GM12891 (cell line): ENCODE data around the gene SLC9A8.

ENCODE experiments used
- DNase-seq: peaks from one replicate; pipeline ENCODE4 v3.0.0; 2011; ENCODE audit warnings: low spot score; ENCODE audit not compliant: insufficient read length
- FAIRE-seq: peaks from 2 replicates; lab custom pipeline; 2011; peaks lifted over from hg19 to GRCh38; lab: Jason Lieb, UNC
- PAX5 ChIP-seq: IDR thresholded peaks from 2 replicates; pipeline ENCODE4 v1.6.1; 2011; ENCODE audit warnings: low read length, moderate library complexity, mild to moderate bottlenecking; ENCODE audit not compliant: insufficient read depth, severe bottlenecking
- POLR2A ChIP-seq: IDR thresholded peaks from 2 replicates; pipeline ENCODE4 v1.6.1; 2011; ENCODE audit warnings: low read depth, low read length, control low read depth
- POLR2AphosphoS5 ChIP-seq: IDR thresholded peaks from 2 replicates; pipeline ENCODE4 v1.6.1; 2011; ENCODE audit warnings: low read depth, low read length, control low read depth
- POU2F2 ChIP-seq: IDR thresholded peaks from 2 replicates; pipeline ENCODE4 v1.6.1; 2011; ENCODE audit warnings: low read depth, mild to moderate bottlenecking, control low read depth, low read length, moderate library complexity
- SPI1 ChIP-seq: IDR thresholded peaks from 2 replicates; pipeline ENCODE4 v1.6.1; 2011; ENCODE audit warnings: low read depth, low read length, control low read depth
- TAF1 ChIP-seq: IDR thresholded peaks from 2 replicates; pipeline ENCODE4 v1.6.1; 2011; ENCODE audit warnings: low read depth, low read length, control low read depth

SLC9A8 gene

DNA sequence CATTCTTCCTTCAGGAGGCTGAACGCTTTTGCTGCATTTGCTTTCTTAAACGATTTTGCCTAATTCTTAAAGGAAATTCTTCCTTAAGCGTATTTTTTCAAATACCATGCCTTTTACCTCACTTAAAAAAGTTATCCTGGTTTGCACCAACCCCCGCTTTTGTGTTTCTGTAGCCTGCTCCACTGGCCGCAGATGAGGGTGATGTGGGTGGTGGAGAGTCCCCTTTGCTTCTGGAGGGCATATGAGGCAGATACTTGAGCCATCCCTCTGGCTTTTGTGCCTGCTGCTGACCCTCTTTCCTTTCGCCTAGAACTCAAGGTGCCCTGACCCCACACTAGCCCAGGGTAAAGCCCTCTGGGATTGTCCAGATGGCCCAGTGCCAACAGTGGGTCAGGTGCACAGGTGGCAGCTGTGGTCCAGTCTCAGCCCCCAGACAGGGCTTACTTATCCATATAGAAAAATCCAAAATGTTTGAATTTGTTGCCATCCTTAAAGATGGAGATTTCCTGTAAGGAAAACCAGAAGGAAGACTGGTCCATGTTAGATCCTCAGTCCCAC lies 58.8 kb downstream of the SLC9A8 start:
- TF ChIP-seq POU2F2 (no peak), SPI1 (no peak), POLR2AphosphoS5 (no peak), POLR2A (no peak), PAX5 (no peak)
- DNase-seq = no peak
- no peak for FAIRE-seq

DNA sequence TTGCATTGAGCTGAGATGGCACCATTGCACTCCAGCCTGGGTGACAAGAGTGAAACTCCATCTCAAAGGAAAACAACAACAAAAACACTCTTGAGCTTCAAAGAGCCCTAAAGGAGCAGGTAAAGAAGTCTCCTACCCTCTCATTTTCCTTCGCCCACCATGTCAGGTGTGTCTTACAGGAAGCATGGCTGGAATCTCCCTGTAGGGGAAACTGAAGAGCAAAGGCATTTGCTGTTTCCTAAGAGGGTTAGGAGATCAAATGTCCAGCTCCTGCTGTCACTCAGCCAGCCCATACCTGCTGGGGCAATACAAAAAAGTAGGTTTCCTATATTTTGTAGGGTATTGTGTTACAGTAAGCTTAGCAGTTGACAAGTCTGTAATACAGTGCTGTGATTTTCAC lies 59.4 kb downstream of the SLC9A8 start:
- DNase-seq (no peak), FAIRE-seq (no peak)
- no peak for TF ChIP-seq SPI1
- no peak for TF ChIP-seq POU2F2
- TF ChIP-seq PAX5 = no peak
- no peak for TF ChIP-seq TAF1
- TF ChIP-seq POLR2A = no peak
- TF ChIP-seq POLR2AphosphoS5 = no peak

DNA sequence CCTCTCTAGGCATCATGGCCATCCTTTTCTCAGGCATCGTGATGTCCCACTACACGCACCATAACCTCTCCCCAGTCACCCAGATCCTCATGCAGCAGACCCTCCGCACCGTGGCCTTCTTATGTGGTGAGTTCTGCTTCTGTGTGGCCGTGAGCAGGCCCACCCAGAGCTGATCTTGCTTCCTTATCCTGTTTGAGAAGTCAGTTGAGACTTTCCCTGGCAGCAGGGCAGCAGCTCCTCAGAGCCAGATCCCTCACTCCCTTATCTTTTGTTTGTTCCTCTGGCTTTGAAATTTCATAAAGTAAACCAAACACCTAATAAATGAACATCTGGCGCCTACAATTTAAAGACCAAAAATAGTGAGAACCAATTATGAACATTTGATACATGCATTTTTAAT lies 62.1 kb downstream of the SLC9A8 start:
- DNase-seq (no peak), FAIRE-seq (no peak)
- TF ChIP-seq POLR2AphosphoS5 (no peak), POU2F2 (no peak), TAF1 (no peak), SPI1 (no peak), POLR2A (no peak), PAX5 (no peak)

DNA sequence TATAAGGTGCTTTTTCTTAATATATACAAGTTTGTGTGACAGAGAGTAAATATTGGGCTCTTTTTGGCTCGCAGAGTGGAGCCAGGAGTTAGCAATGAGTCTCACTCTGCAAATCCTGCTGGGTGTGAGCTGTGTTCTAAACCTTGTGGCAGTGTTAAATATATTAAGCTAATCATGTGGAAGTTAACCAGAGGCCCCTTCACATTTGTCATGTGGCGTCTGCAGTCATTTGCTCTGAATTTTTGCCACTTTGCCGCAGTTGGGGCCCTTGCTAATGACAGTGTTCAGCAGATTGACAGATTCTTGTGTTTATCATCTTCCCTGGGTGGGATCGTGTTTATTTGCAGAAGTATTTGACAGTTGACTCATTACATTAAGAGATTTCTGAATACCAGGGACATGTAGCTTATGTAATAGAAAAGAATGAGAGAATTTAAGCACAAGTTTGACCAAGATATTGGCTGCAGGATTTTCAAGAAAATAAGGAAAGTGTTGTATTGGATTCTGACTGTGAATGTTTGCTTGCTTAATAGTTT lies 64.8 kb downstream of the SLC9A8 start:
- FAIRE-seq = no peak
- TF ChIP-seq POU2F2 (no peak), POLR2AphosphoS5 (no peak), PAX5 (no peak), SPI1 (no peak), POLR2A (no peak), TAF1 (no peak)
- DNase-seq = no peak

DNA sequence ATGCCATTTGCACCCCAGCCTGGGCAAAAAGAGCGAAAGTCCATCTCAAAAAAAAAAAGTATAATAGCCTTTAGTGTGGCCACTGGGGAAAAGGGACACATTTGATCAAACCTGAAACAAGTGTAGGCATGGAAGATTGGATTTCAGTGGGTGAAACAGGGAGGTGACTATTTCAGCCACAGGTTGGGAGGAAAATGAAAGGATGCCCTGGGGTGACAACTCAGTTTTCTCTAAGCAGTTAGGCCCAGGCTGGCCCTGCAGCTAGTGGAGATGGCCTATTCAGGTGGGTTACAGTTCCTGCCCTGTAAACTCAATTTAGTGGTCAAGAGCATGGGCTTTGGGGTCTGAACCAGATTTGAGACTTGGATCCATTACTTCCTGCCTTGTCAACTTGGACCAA lies 66.3 kb downstream of the SLC9A8 start:
- DNase-seq (no peak), FAIRE-seq (no peak)
- TF ChIP-seq TAF1 (no peak), POLR2AphosphoS5 (no peak), POLR2A (no peak), SPI1 (no peak), POU2F2 (no peak), PAX5 (no peak)

DNA sequence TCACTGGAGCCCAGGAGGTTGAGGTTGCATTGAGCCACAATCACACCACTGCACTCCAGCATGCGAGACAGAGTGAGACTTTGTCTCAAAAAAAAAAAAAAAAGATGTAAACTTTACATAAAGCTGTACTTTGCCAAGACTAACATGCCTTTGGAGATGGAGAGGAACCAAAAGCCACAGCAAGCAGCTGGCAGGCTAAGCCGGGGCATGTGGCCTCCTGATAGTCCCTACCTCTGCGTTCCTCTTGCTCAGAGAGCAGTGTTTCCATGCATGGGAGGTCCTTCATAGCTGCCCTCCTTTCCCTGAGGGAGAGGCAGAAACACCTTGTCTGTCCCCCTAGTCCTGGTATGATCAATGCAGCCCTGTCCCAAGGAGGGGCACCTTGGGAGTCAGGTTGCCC lies 67.5 kb downstream of the SLC9A8 start:
- TF ChIP-seq POLR2A (no peak), PAX5 (no peak), POLR2AphosphoS5 (no peak), SPI1 (no peak), TAF1 (no peak), POU2F2 (no peak)
- DNase-seq (no peak), FAIRE-seq (no peak)

DNA sequence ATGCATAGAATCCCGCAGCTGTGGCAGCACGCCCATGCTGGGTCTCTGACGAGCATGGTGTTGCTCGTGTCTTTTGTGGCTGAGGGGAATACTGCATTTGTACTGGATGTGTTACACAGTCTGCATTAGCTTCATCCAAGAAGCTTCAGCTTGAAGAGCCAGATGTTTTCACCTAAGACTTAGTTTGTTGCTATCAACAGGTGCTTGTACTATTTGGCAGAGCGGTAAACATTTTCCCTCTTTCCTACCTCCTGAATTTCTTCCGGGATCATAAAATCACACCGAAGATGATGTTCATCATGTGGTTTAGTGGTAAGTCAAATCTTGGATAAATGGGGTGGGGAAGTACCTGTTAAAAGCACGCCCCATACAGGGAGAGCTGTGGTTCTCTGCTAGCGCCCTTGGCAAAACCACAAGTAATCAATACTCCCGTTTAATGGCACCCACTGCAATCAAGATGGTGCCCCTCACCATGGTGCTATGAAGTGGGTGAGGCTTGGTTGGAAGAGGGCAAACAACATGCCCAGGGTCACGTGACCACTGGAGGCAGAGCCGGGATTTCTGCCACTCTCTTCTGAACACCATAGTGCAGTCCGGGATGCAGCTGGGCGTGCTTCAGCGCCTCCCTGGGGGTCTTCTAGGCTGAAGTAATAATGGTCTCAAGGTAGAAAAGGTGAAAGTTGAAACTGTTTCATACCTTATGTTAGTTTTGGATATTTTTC lies 68.3 kb downstream of the SLC9A8 start:
- no peak for DNase-seq
- TF ChIP-seq POLR2AphosphoS5 (no peak), TAF1 (no peak), POU2F2 (no peak), SPI1 (no peak), PAX5 (no peak)
- no peak for FAIRE-seq

DNA sequence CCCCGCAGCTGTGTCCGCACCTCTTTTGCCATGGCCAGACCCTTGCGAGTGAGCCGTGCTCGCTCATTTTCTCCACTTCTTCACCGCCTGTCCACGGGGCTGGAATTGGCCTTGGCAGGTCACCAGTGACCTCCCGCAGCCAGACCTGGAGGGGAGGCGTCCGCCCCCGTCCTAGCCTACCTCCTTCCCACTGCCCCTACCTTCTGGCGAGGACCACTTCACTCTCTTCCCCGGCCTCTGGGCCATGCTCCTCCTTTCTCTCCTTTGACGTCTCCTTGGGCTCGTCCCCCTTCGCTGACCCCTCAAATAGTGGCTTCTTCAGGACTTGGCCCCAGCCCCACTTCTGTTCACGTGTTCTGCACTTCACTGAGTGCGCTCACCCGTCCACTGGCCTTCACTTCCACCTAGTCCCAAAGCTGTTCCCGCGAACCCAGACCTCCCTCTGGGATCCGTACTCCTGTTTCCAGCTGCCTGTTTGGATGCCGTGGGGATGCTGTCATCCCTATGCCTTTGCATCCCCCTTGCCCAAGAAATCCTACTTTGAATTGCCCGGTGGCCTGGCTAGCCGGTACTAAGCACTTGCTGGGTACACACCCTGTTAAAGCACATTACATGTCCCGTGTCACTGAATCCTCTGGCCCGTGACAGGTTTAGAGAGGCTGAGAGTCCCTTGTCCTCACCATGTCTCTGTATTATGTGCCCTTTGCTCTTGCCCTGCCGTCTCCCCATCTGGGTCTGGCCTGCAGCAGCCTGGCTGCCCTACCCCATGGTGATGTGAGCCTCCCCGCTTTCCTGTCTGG lies 69.7 kb downstream of the SLC9A8 start:
- DNase-seq (no peak), FAIRE-seq (no peak)
- TF ChIP-seq POLR2A = no peak
- no peak for TF ChIP-seq PAX5
- no peak for TF ChIP-seq SPI1
- no peak for TF ChIP-seq POLR2AphosphoS5
- TF ChIP-seq TAF1 = no peak
- TF ChIP-seq POU2F2 = no peak
